BJ (cell line): ENCODE data around the gene MAN2B2. TPM values are rescaled to one million over a fixed set of nuclear protein-coding genes. Genes with fewer than 3 reads are reported as not detected.

Experiments
- CTCF ChIA-PET: fragments of 350-600 bp; formaldehyde crosslinking; extraction: SDS; loops from one replicate; lab custom pipeline; 2021; ENCODE audit warnings: antibody characterized with exemption, inconsistent platforms; lab: Yijun Ruan, JAX
- POLR2A ChIA-PET: fragments of 300-600 bp; sonication (Branson Sonifier 250); formaldehyde crosslinking; extraction: SDS; loops from one replicate; lab custom pipeline; 2021; ENCODE audit warnings: antibody characterized with exemption; lab: Charles Lee
- DNase-seq: peaks from one replicate; pipeline ENCODE4 v3.0.0-alpha.2; 2011; ENCODE audit warnings: low read depth
- H3K27me3 ChIP-seq: 2 replicates; pipeline ENCODE4 v1.6.0; 2011; ENCODE audit warnings: low read length; ENCODE audit not compliant: control insufficient read depth, insufficient read depth
- H3K36me3 ChIP-seq: 2 replicates; pipeline ENCODE4 v1.5.1; 2011; ENCODE audit warnings: low read length; ENCODE audit not compliant: control insufficient read depth, insufficient read depth
- H3K4me3 ChIP-seq: 2 replicates; pipeline ENCODE4 v1.5.1; 2011; ENCODE audit warnings: low read depth, mild to moderate bottlenecking, control low read depth, low read length
- polyA plus RNA-seq: library from polyadenylated mRNA; depleted of rRNA; stranded (reverse); fragments of >200 nt; gene quantifications from 2 replicates; pipeline ENCODE4 v1.2.3, GENCODE V29; 2011
- TF ChIP-seq, protein P1 (sequence below): IDR thresholded peaks from 2 replicates; pipeline ENCODE4 v1.5.1; 2011; ENCODE audit warnings: low read depth, mild to moderate bottlenecking, control low read depth, inconsistent platforms, low read length, moderate library complexity; ENCODE audit not compliant: insufficient read depth

Gene MAN2B2
- polyA plus RNA-seq, 1 experiment, result 43.5 TPM

DNA sequence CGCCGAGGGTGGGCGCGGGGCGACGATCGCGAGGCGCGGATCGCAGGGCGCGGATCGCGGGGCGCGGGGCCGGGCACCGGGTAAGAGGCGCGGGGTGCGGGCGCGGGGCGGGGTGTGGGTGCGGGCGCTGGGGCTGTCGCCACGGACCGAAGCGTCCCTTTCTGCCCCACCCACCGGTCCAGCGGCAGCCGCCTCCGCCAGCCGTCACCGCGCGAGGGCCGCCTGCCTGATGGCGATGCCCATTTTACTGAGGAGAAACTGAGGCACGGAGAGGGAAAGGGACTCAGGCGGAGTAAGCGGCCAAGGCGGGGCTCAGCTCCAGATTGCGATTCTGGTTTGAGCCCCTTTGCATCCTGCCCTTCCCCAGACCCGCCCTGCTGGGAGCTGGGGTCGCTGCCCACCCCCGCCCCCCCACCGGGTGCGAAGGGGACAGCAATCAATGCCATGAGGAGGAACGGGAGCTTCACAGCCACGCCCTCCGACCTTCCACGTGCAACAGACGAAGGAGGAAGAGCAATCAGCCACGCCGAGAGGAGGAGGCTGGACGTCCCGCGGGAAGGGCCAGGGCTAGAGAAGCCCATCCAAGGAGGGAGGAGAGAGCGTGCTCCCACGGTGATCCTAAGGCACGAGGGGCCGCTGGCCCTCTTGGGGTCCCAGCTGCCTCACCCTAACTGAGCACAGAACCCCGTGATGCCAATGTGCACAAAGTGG, 10.9 kb upstream of the MAN2B2 start:
- Histone ChIP-seq H3K27me3 (peaks cover 28% of the 10 kb centered on the region), H3K36me3 (no peaks in the 10 kb centered on the region), H3K4me3 (peak overlapping the region; percentile 19)
- TF ChIP-seq, protein P1, sequence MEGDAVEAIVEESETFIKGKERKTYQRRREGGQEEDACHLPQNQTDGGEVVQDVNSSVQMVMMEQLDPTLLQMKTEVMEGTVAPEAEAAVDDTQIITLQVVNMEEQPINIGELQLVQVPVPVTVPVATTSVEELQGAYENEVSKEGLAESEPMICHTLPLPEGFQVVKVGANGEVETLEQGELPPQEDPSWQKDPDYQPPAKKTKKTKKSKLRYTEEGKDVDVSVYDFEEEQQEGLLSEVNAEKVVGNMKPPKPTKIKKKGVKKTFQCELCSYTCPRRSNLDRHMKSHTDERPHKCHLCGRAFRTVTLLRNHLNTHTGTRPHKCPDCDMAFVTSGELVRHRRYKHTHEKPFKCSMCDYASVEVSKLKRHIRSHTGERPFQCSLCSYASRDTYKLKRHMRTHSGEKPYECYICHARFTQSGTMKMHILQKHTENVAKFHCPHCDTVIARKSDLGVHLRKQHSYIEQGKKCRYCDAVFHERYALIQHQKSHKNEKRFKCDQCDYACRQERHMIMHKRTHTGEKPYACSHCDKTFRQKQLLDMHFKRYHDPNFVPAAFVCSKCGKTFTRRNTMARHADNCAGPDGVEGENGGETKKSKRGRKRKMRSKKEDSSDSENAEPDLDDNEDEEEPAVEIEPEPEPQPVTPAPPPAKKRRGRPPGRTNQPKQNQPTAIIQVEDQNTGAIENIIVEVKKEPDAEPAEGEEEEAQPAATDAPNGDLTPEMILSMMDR, result no peak
- CTCF ChIA-PET, result no interaction called here
- POLR2A ChIA-PET, result no interaction called here
- no peak for DNase-seq

DNA sequence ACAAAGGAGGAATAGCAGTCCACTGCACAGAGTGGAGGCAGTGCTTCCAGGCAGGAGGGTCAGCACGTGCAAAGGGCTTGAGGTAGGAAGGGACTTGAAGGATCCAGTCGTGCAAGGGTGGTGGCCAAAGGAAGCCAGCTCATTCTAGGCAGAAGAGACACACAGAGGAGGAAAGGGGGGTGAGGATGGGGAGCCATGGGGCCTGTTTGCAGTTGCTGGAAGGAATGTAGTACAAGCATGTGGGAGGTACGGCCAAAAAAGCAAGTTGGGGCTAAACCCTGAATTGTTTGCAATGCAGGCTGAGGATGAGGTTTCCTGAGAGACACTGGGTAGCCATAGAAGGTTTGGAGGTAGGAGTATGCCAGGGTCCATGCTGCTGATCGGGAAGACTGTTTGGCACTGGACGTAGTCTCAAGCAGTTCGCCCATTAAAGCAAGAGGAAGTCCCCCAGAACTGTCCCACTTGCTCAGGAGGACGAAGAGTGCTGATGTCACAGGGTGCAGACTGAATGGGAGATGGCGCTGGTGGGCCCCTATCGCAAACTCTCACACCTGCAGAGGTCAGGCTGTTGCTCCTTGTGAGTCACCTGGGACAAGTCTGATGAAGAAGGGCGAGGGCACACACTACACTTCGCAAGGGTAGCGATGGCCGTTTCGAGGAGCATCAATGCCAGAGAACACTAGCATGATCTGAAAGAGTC, 9.1 kb upstream of the MAN2B2 start:
- TF ChIP-seq, protein P1, result no peak
- Histone ChIP-seq H3K4me3 (no peak overlapping the region), H3K27me3 (peaks cover 28% of the 10 kb centered on the region), H3K36me3 (no peaks in the 10 kb centered on the region; the same call in 1 of the 2 replicates)
- DNase-seq, result no peak
- ChIA-PET CTCF (interaction anchor here (0.9 kb wide), 1 partner anchor 18 kb away, joined by 4 read pairs; no protein-coding TSS in a partner anchor), POLR2A (no interaction called here)

DNA sequence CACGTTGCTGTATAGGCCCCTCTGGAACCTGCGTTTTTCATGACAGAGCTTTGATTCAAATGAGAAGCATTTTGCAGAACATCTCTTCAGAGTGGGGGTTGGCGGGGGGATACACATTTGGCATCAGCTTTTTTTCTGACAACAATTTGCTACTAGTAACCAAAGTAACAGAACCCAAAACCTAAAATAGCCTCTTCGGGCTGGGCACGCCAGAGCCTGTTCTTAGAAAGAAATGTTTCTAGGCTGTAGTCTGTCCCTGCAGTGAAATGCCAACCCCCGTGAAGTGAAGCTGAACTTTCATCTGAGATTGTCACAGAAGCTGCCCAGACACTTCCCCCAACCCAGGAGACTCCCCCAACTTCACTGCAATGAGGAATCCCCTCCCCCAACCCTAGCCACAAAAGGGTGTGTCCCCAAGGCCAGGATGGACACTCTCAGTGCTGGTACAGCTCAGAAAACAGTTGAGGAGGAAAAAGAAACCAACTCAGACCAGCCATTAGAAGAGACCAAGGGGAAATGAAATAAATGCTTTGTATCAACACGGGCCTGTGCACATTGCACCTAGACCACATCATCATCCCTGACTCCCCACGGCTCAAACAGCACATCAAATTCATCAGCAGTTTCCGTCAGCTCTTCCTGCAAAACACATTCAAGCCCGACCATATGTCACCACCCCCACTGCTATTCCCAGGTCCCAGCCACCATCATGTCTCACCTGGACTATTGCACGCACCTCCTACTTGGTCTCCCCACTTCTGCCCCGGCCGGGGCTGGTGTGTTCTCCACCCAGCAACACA, 8.4 kb upstream of the MAN2B2 start:
- CTCF ChIA-PET, result interaction anchor here (0.9 kb wide), 1 partner anchor 19 kb away, joined by 4 read pairs; no protein-coding TSS in a partner anchor
- TF ChIP-seq, protein P1, result no peak

DNA sequence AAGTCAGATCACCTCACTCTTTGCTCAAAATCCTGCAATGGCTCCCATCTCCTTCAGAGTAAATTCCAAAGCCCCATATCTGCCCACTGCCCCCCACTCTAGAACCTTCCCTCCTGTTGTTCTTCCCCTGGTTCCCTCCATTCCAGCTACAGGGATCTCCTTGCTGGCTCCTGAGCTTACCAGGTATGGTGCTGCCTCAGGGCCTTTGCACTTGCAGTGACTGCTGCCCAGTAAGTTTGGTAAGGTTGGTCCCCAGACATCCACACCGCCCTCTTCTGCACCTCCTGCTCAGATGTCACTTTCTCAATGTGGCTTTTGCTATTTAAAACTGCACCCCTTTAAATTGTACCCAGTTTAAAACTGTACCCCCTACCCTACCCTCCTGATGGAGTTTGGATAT, 7.8 kb upstream of the MAN2B2 start:
- ChIA-PET CTCF (interaction anchor here (1.4 kb wide), 1 partner anchor 20 kb away, joined by 7 read pairs; no protein-coding TSS in a partner anchor), POLR2A (no interaction called here)
- no peaks in the 10 kb centered on the region; the same call in 1 of the 2 replicates for H3K36me3 ChIP-seq
- no peak overlapping the region for H3K4me3 ChIP-seq
- TF ChIP-seq, protein P1, result no peak
- H3K27me3 ChIP-seq, result peaks cover 29% of the 10 kb centered on the region
- no peak for DNase-seq

More for the DNA sequence above, 8.4 kb upstream of the MAN2B2 start:
- POLR2A ChIA-PET, result no interaction called here
- Histone ChIP-seq H3K4me3 (no peak overlapping the region), H3K36me3 (no peaks in the 10 kb centered on the region; the same call in 1 of the 2 replicates), H3K27me3 (peaks cover 31% of the 10 kb centered on the region)
- DNase-seq, result no peak
